Measurements from ENCODE around the gene COA7. TPM values are rescaled to one million over a fixed set of nuclear protein-coding genes. Genes with fewer than 3 reads are reported as not detected.
A peak's percentile ranks its signal among the peaks of the same experiment; 100 is the strongest.
"Not testable (repeated sequence)": the region's sequence is repeated elsewhere in the genome, so short reads cannot be mapped to it uniquely, and the experiment has no call there.

The COA7 gene
- total and polyA plus RNA-seq, 7 donors, result 6.9 to 16.4 (median 8.2) TPM

GRCh38 chr1:52739699-52740467 lies 41.7 kb upstream of the COA7 start:
- WGBS, 2 donors, result 81 to 91% methylated on average over 4 of the region's 4 CpGs
- no peaks in the 10 kb centered on the region for H3K27me3 ChIP-seq
- peaks cover 0 to 74% (median 48%) of the 10 kb centered on the region in 4 donors for H3K4me1 ChIP-seq
- intact Hi-C loops (cut with DNase I), result no loop called here
- no peaks in the 10 kb centered on the region for H3K9me3 ChIP-seq
- no peaks in the 10 kb centered on the region for H3K36me3 ChIP-seq
- H3K4me3 ChIP-seq, result no peak overlapping the region
- no peak for DNase-seq
- TF ChIP-seq EP300 (IDR thresholded peaks at IDR 0.05) (no peak), CTCF (IDR thresholded peaks at IDR 0.05) (no peak), POLR2AphosphoS5 (IDR thresholded peaks at IDR 0.05) (no peak), POLR2A (IDR thresholded peaks at IDR 0.05) (no peak)
- H3K27ac ChIP-seq, result peak overlapping the region in 3 of 4 donors; percentile 38 to 71 (median 58)

GRCh38 chr1:52738893-52739292 lies 40.7 kb upstream of the COA7 start:
- H3K9me3 ChIP-seq, result no peaks in the 10 kb centered on the region
- H3K4me3 ChIP-seq, result no peak overlapping the region
- DNase-seq, result no peak
- H3K36me3 ChIP-seq, result no peaks in the 10 kb centered on the region
- TF ChIP-seq EP300 (IDR thresholded peaks at IDR 0.05) (no peak), CTCF (IDR thresholded peaks at IDR 0.05) (no peak), POLR2AphosphoS5 (IDR thresholded peaks at IDR 0.05) (no peak), POLR2A (IDR thresholded peaks at IDR 0.05) (no peak)
- no peaks in the 10 kb centered on the region for H3K27me3 ChIP-seq
- H3K4me1 ChIP-seq, result peaks cover 0 to 65% (median 48%) of the 10 kb centered on the region in 4 donors
- H3K27ac ChIP-seq, result peak overlapping the region in 3 of 4 donors; percentile 66 to 72 (median 71)
- WGBS, 2 donors, result 92 to 94% methylated on average over 10 of the region's 10 CpGs
- intact Hi-C loops (cut with DNase I), result no loop called here

GRCh38 chr1:52738148-52738547 lies 40.0 kb upstream of the COA7 start:
- Histone ChIP-seq H3K27me3 (no peaks in the 10 kb centered on the region), H3K4me3 (no peak overlapping the region), H3K36me3 (no peaks in the 10 kb centered on the region), H3K4me1 (peaks cover 0 to 61% (median 48%) of the 10 kb centered on the region in 4 donors), H3K27ac (peak overlapping the region in 3 of 4 donors; percentile 66 to 72 (median 71)), H3K9me3 (no peaks in the 10 kb centered on the region)
- no peak for TF ChIP-seq EP300 (IDR thresholded peaks at IDR 0.05)
- TF ChIP-seq POLR2A (IDR thresholded peaks at IDR 0.05), result no peak
- no peak for TF ChIP-seq POLR2AphosphoS5 (IDR thresholded peaks at IDR 0.05)
- no peak for TF ChIP-seq CTCF (IDR thresholded peaks at IDR 0.05)
- no peak for DNase-seq
- 47 to 85% methylated on average over 5 of the region's 5 CpGs for WGBS, 2 donors
- intact Hi-C loops (cut with DNase I), result no loop called here

- intact Hi-C loops (cut with DNase I); H3K27ac ChIP-seq; H3K9me3 ChIP-seq; H3K27me3 ChIP-seq; H3K36me3 ChIP-seq; H3K4me3 ChIP-seq; DNase-seq: not testable (repeated sequence)
- peaks cover 0 to 51% (median 38%) of the 10 kb centered on the region in 4 donors for H3K4me1 ChIP-seq
- WGBS, 2 donors, result 97% methylated on average over 9 of the region's 9 CpGs
These were observed 37.2 kb upstream of the COA7 start for GRCh38 chr1:52735371-52735770.

- 98% methylated on average over 3 of the region's 3 CpGs for WGBS, 2 donors
- H3K4me1 ChIP-seq, result peaks cover 0 to 50% (median 32%) of the 10 kb centered on the region in 4 donors
- no peak for DNase-seq
- H3K27me3 ChIP-seq, result no peaks in the 10 kb centered on the region
- H3K9me3 ChIP-seq, result no peaks in the 10 kb centered on the region
- H3K36me3 ChIP-seq, result peaks cover 0 to 7% (median 0%) of the 10 kb centered on the region in 4 donors
- TF ChIP-seq EP300 (IDR thresholded peaks at IDR 0.05), result no peak
- TF ChIP-seq POLR2AphosphoS5 (IDR thresholded peaks at IDR 0.05), result no peak
- no peak for TF ChIP-seq CTCF (IDR thresholded peaks at IDR 0.05)
- no peak for TF ChIP-seq POLR2A (IDR thresholded peaks at IDR 0.05)
- intact Hi-C loops (cut with DNase I), result no loop called here
- H3K27ac ChIP-seq, result no peak overlapping the region
- no peak overlapping the region for H3K4me3 ChIP-seq
These were observed 35.2 kb upstream of the COA7 start for GRCh38 chr1:52733368-52733767.

All from sigmoid colon (tissue), 7 donors.